ENCODE measurements around the gene RBPJL.

The RBPJL gene

DNA sequence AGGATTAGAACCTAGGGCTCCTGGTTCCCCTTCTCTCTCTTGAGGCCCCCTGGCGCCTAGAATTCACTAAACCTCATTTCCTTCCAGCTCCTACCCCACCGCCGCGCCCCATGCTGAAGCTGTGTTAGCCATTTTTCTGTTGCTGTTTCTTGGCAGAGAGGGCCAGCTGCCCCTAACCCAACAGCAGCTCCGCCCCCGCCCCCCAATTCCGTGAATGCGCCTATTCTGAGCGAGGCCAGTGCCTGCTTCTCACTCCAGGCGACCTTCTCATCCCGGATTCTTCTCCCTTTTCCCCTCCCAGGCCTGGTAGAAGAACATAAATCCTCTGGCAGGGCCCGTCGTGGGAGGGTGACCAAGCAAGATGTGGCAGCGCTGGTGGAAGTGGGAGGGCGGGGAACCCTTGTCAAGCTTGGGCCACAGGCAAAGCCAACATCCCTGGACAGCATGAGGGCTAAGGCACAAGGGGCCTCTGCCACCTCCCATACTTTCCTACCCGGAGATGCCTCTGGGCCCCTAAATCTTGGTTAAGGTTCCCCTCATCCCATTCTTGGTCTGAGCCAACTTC lies 518 bp downstream of the RBPJL start:
- TF ChIP-seq, protein P1, sequence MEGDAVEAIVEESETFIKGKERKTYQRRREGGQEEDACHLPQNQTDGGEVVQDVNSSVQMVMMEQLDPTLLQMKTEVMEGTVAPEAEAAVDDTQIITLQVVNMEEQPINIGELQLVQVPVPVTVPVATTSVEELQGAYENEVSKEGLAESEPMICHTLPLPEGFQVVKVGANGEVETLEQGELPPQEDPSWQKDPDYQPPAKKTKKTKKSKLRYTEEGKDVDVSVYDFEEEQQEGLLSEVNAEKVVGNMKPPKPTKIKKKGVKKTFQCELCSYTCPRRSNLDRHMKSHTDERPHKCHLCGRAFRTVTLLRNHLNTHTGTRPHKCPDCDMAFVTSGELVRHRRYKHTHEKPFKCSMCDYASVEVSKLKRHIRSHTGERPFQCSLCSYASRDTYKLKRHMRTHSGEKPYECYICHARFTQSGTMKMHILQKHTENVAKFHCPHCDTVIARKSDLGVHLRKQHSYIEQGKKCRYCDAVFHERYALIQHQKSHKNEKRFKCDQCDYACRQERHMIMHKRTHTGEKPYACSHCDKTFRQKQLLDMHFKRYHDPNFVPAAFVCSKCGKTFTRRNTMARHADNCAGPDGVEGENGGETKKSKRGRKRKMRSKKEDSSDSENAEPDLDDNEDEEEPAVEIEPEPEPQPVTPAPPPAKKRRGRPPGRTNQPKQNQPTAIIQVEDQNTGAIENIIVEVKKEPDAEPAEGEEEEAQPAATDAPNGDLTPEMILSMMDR (IDR thresholded peaks at IDR 0.05): no peak
- Histone ChIP-seq H3K9me3 (ENCODE audit: control insufficient read depth, low read length) (no peaks in the 10 kb centered on the region), H2AFZ (no peak overlapping the region), H3K27me3 (ENCODE audit: control insufficient read depth, insufficient read depth, low read length) (no peaks in the 10 kb centered on the region), H3K79me2 (no peaks in the 10 kb centered on the region), H3K4me1 (no peaks in the 10 kb centered on the region), H3K9ac (no peak overlapping the region), H3K27ac (no peak overlapping the region), H3K4me2 (ENCODE audit: low read length) (no peak overlapping the region), H3K4me3 (ENCODE audit: low read depth, low read length) (no peak overlapping the region), H3K36me3 (ENCODE audit: control insufficient read depth, insufficient read depth, low read length) (no peaks in the 10 kb centered on the region)

- Histone ChIP-seq H3K4me2 (ENCODE audit: low read length) (no peak within 1 kb of the TSS), H3K9ac (no peak within 1 kb of the TSS), H3K27me3 (ENCODE audit: control insufficient read depth, insufficient read depth, low read length) (no peaks in the 10 kb centered on the region), H3K27ac (no peak within 1 kb of the TSS), H2AFZ (no peak within 1 kb of the TSS), H3K4me3 (ENCODE audit: low read depth, low read length) (no peak within 1 kb of the TSS), H3K9me3 (ENCODE audit: control insufficient read depth, low read length) (no peaks in the 10 kb centered on the region), H3K79me2 (no peaks in the 10 kb centered on the region), H3K36me3 (ENCODE audit: control insufficient read depth, insufficient read depth, low read length) (no peaks in the 10 kb centered on the region), H3K4me1 (no peaks in the 10 kb centered on the region)
- TF ChIP-seq, protein P1 (IDR thresholded peaks at IDR 0.05): no peak
Measured at GRCh38 chr20:45308117-45308778, 1.6 kb downstream of the RBPJL start, which contains the start of gene MATN4. TSS of gene MATN4 (minus strand) at chr20:45308299. CDS start at chr20:45305582, 2,717 bp downstream.

DNA sequence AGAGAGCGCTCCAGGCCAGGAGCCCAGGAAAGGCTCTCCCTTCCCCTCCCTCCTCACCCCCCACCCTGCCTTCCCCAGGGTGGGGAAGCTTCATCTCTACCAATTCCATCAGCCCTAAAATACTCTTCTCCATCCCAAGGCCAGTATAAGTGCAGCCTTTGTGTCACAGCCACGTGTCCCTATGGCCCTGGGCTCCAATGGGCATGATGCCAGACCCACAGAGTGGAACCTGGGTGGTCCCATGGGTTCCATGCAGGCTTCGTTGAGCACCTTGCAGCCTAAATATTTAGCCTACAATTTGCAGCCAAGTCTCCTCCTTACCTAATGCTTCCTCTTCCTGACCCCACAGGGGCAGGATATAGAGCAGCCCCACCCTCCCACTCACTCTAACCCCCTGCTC lies 2.4 kb downstream of the RBPJL start:
- Histone ChIP-seq H3K36me3 (ENCODE audit: control insufficient read depth, insufficient read depth, low read length) (no peaks in the 10 kb centered on the region), H3K9ac (no peak overlapping the region), H3K27ac (no peak overlapping the region), H3K27me3 (ENCODE audit: control insufficient read depth, insufficient read depth, low read length) (no peaks in the 10 kb centered on the region), H3K4me2 (ENCODE audit: low read length) (no peak overlapping the region), H3K4me1 (no peaks in the 10 kb centered on the region), H3K4me3 (ENCODE audit: low read depth, low read length) (no peak overlapping the region), H2AFZ (no peak overlapping the region), H3K9me3 (ENCODE audit: control insufficient read depth, low read length) (no peaks in the 10 kb centered on the region), H3K79me2 (no peaks in the 10 kb centered on the region)
- TF ChIP-seq, protein P1 (IDR thresholded peaks at IDR 0.05): no peak

DNA sequence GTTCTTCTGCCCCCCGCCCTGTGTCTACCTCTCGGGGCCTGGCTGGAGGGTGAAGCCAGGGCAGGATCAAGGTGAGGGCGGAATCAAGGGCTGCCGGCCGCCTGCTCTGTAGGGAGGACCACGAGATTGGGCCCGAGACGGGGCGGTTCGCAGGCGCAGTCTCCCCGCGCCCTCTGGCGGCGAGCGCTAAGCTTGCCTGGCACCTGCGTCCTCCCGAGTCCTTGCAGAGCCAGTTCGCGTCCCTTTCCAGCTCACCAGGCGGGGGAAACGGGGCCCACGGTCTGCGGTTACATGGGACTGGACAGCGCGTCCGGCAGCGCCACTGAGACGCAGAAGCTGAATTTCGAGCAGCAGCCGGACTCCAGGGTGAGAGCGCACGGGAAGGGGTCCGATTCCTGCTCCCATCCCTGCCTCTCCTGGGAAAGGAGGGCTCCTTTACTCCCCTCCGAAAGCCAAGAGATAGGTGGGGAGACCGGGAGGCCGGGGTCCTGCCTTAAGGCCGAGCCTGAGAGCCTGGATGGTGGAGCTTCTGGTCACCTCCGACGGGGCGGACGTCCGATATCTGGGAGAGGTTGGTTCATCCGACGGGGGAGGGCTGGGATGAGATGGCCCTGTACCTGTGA lies 5.1 kb downstream of the RBPJL start:
- no peaks in the 10 kb centered on the region for H3K79me2 ChIP-seq
- H3K27me3 ChIP-seq (ENCODE audit: control insufficient read depth, insufficient read depth, low read length): no peaks in the 10 kb centered on the region
- H3K27ac ChIP-seq: no peak overlapping the region
- H2AFZ ChIP-seq: peak overlapping the region; percentile 72
- H3K4me1 ChIP-seq: no peaks in the 10 kb centered on the region
- H3K36me3 ChIP-seq (ENCODE audit: control insufficient read depth, insufficient read depth, low read length): no peaks in the 10 kb centered on the region
- H3K4me3 ChIP-seq (ENCODE audit: low read depth, low read length): no peak overlapping the region
- H3K9ac ChIP-seq: no peak overlapping the region
- no peaks in the 10 kb centered on the region for H3K9me3 ChIP-seq (ENCODE audit: control insufficient read depth, low read length)
- TF ChIP-seq, protein P1 (IDR thresholded peaks at IDR 0.05): peak; percentile 61
- no peak overlapping the region for H3K4me2 ChIP-seq (ENCODE audit: low read length)

All from parathyroid adenoma (tissue), 2 donors.